HepG2 (cell line): ENCODE measurements around the gene SORBS2. TPM values are rescaled to one million over a fixed set of nuclear protein-coding genes. Genes with fewer than 3 reads are reported as not detected.
A peak's percentile ranks its signal among the peaks of the same experiment; 100 is the strongest.

ENCODE experiments used
- ATAC-seq: fragments of 200-7000 bp; cut with Tn5 transposase; 3 replicates; pipeline ENCODE4 v1.9.1; 2020; ENCODE audit warnings: mild to moderate bottlenecking, moderate library complexity
- BruUV-seq: library from RNA; stranded (reverse); fragments of 400-500 nt; replicated peaks from 2 replicates; lab custom pipeline; 2021; lab: Mats Ljungman, UMichigan
- CTCF ChIA-PET: fragments of 300-600 bp; formaldehyde crosslinking; extraction: SDS; loops from one replicate; lab custom pipeline; 2021; ENCODE audit warnings: low total read pairs, inconsistent platforms, low intra/inter-chr PET ratio; lab: Yijun Ruan, JAX
- POLR2A ChIA-PET: fragments of 350-600 bp; sonication (Branson Sonifier 250); formaldehyde crosslinking; loops from one replicate; lab custom pipeline; 2020; ENCODE audit warnings: antibody characterized with exemption, inconsistent platforms; lab: Yijun Ruan, JAX
- DNase-seq: peaks from one replicate; pipeline ENCODE4 v3.0.0-alpha.2; 2015; ENCODE audit warnings: low spot score
- FAIRE-seq: peaks from 3 replicates; lab custom pipeline; 2011; peaks lifted over from hg19 to GRCh38; lab: Jason Lieb, UNC
- H2AFZ ChIP-seq: one replicate; pipeline ENCODE4 v1.6.1; 2011; ENCODE audit warnings: low read length, inconsistent platforms
- H3K27ac ChIP-seq: fragments of 300-600 bp; 3 replicates; pipeline ENCODE4 v1.8.0; 2011; ENCODE audit warnings: mixed run types, mild to moderate bottlenecking, mixed read lengths, low read length, inconsistent platforms; ENCODE audit not compliant: insufficient read depth; ENCODE audit errors: extremely low read length
- H3K27me3 ChIP-seq, 2 experiments: fragments of 200-600 bp in 1 of 2; 2 replicates in 1 of 2; 3 replicates in 1 of 2; pipeline versions ENCODE4 v1.6.0 to v1.8.0; 2011; ENCODE audit warnings: low read length in 2 of 2, mild to moderate bottlenecking in 2 of 2, moderate library complexity in 2 of 2, inconsistent platforms in 1 of 2; ENCODE audit not compliant: insufficient read depth in 2 of 2, control insufficient read depth in 1 of 2
- H3K36me3 ChIP-seq, 2 experiments: fragments of 200-600 bp in 1 of 2; replicated peaks in 1 of 2; 2 replicates in 1 of 2; 3 replicates in 1 of 2; pipeline versions ENCODE4 v1.5.1 to v1.8.0; 2011; ENCODE audit warnings: low read length in 2 of 2, inconsistent platforms in 1 of 2; ENCODE audit not compliant: insufficient read depth in 2 of 2, control insufficient read depth in 1 of 2
- H3K4me1 ChIP-seq: 2 replicates; pipeline ENCODE4 v1.5.1; 2012; ENCODE audit warnings: low read length, inconsistent platforms; ENCODE audit not compliant: insufficient read depth
- H3K4me2 ChIP-seq: 2 replicates; pipeline ENCODE4 v1.6.0; 2011; ENCODE audit warnings: low read depth, low read length, inconsistent platforms
- H3K4me3 ChIP-seq, 3 experiments: fragments of 200-600 bp in 1 of 3; sonication (generic), shearing (Covaris generic) in 1 of 3; replicated peaks in 1 of 3; 2 replicates each; pipeline ENCODE4 v1.5.1; 2011 to 2016; ENCODE audit warnings: low read length in 3 of 3, inconsistent platforms in 2 of 3, low read depth in 2 of 3, mild to moderate bottlenecking in 2 of 3, control low read depth in 1 of 3, mixed read lengths in 1 of 3; ENCODE audit not compliant: insufficient read depth in 1 of 3
- H3K79me2 ChIP-seq: one replicate; pipeline ENCODE4 v1.6.1; 2011; ENCODE audit warnings: low read length, inconsistent platforms; ENCODE audit not compliant: insufficient read depth
- H3K9ac ChIP-seq: 2 replicates; pipeline ENCODE4 v1.6.0; 2011; ENCODE audit warnings: mild to moderate bottlenecking, low read depth, low read length, inconsistent platforms; ENCODE audit not compliant: insufficient read depth
- H3K9me3 ChIP-seq: 2 replicates; pipeline ENCODE4 v1.5.1; 2012; ENCODE audit warnings: mild to moderate bottlenecking, low read length
- H4K20me1 ChIP-seq: 2 replicates; pipeline ENCODE4 v1.6.0; 2011; ENCODE audit warnings: inconsistent platforms, mild to moderate bottlenecking, low read length, moderate library complexity; ENCODE audit not compliant: insufficient read depth
- ARID5B ChIP-seq: IDR thresholded peaks from 2 replicates; pipeline ENCODE4 v1.4.0; 2020; ENCODE audit warnings: mild to moderate bottlenecking, missing genetic modification reagents
- CC2D1A ChIP-seq: sonication (generic); formaldehyde crosslinking; IDR thresholded peaks from 2 replicates; pipeline ENCODE4 v1.8.1; 2023; ENCODE audit warnings: mild to moderate bottlenecking, missing genetic modification reagents
- CREB1 ChIP-seq, 2 experiments: fragments of 450-650 bp in 1 of 2; IDR thresholded peaks; 2 replicates each; pipeline ENCODE4 v1.6.1; 2016 to 2017; ENCODE audit warnings: control low read depth in 1 of 2, mild to moderate bottlenecking in 1 of 2, missing compliant biosample characterization in 1 of 2, missing genetic modification characterization in 1 of 2
- CSRNP1 ChIP-seq: sonication (generic); formaldehyde crosslinking; IDR thresholded peaks from 2 replicates; pipeline ENCODE4 v1.8.1; 2023; ENCODE audit warnings: mild to moderate bottlenecking, missing genetic modification reagents
- GLMP ChIP-seq: sonication (generic); formaldehyde crosslinking; IDR thresholded peaks from 2 replicates; pipeline ENCODE4 v1.9.0; 2021; ENCODE audit warnings: missing genetic modification reagents, mild to moderate bottlenecking, borderline replicate concordance
- MED1 ChIP-seq: sonication (generic); formaldehyde crosslinking; IDR thresholded peaks from 2 replicates; pipeline ENCODE4 v1.4.0; 2020; ENCODE audit warnings: missing genetic modification reagents
- PITX1 ChIP-seq: sonication (generic); formaldehyde crosslinking; IDR thresholded peaks from 2 replicates; pipeline ENCODE4 v1.5.1; 2020; ENCODE audit warnings: mild to moderate bottlenecking, missing genetic modification reagents
- SALL1 ChIP-seq: sonication (generic); formaldehyde crosslinking; IDR thresholded peaks from 2 replicates; pipeline ENCODE4 v1.8.0; 2022; ENCODE audit warnings: mild to moderate bottlenecking, missing genetic modification reagents
- SAP130 ChIP-seq: IDR thresholded peaks from 2 replicates; pipeline ENCODE4 v1.6.1; 2016; ENCODE audit warnings: low read depth
- TBX3 ChIP-seq: fragments of 450-650 bp; IDR thresholded peaks from 2 replicates; pipeline ENCODE4 v1.6.1; 2017; ENCODE audit warnings: antibody characterized with exemption, mild to moderate bottlenecking, inconsistent platforms, borderline replicate concordance
- ZMYM2 ChIP-seq: sonication (generic); formaldehyde crosslinking; IDR thresholded peaks from 2 replicates; pipeline ENCODE4 v1.8.0; 2022; ENCODE audit warnings: mild to moderate bottlenecking, missing genetic modification reagents
- ZNF367 ChIP-seq: sonication (generic); formaldehyde crosslinking; IDR thresholded peaks from 2 replicates; pipeline ENCODE4 v1.4.0; 2020; ENCODE audit warnings: missing genetic modification reagents, borderline replicate concordance
- WGBS: methylation state at CpG from one replicate; pipeline ENCODE4 v1.1.6; 2017; ENCODE audit warnings: low lambda C conversion rate; 5-methylcytosine and 5-hydroxymethylcytosine counted together
- in situ Hi-C: cut with HindIII; loops from 2 replicates; pipeline ENCODE4 v1.10.0; 2017; ENCODE audit warnings: low pct_unique_long_range_greater_than_20kb; ENCODE audit not compliant: extremely low pct_ligation_motif_present
- intact Hi-C: fragments of 100-400 bp; cut with micrococcal nuclease; formaldehyde crosslinking; loops from one replicate; pipeline ENCODE4 v1.10.0; 2022; ENCODE audit not compliant: unreplicated experiment
- polyA plus RNA-seq, 8 experiments: library from polyadenylated mRNA; depleted of rRNA in 3 of 8; stranded (reverse) in 7 of 8; unstranded in 1 of 8; fragments of >200 nt; fragmentation: Illumina TruSeq in 4 of 8; extraction: Trizol in 4 of 8; gene quantifications; 2 replicates each; pipeline versions ENCODE4 v1.2.1 to v1.2.3, GENCODE V29; 2011 to 2016; ENCODE audit warnings: low read depth in 4 of 8, missing spikeins in 1 of 8, mixed read lengths in 1 of 8; ENCODE audit not compliant: insufficient read depth in 1 of 8
- total RNA-seq, 5 experiments: library from RNA; depleted of rRNA; stranded (reverse); fragments of >200 nt; fragmentation: Illumina TruSeq; extraction: Trizol; gene quantifications; 2 replicates each; pipeline ENCODE4 v1.2.3, GENCODE V29; 2016; ENCODE audit warnings: low read depth in 1 of 5
- TF ChIP-seq, protein P1 (sequence below): sonication (generic); formaldehyde crosslinking; IDR thresholded peaks from 2 replicates; pipeline ENCODE4 v1.8.0; 2022; ENCODE audit warnings: mild to moderate bottlenecking, missing genetic modification reagents; ENCODE audit not compliant: insufficient replicate concordance

The SORBS2 gene
- total and polyA plus RNA-seq, 2 of the 13 experiments (the other 11 are each of a cell fraction or from before 2014, with no cell fraction given) = 25.0 to 80.5 TPM

- H4K20me1 ChIP-seq = no peaks in the 10 kb centered on the region
- H3K36me3 ChIP-seq = no peaks in the 10 kb centered on the region
- FAIRE-seq (peak; percentile 56), ATAC-seq (peak; percentile 92), DNase-seq (peak; percentile 68)
- H2AFZ ChIP-seq = no peak overlapping the region
- no peaks in the 10 kb centered on the region for H3K9me3 ChIP-seq
- ChIA-PET CTCF (no interaction called here), POLR2A (interaction anchor here (1.1 to 2.6 kb wide), 7 partner anchors 9 to 115 kb away, joined by 3 to 42 read pairs (median 6); partner anchors contain the start of gene SORBS2)
- peaks cover 7% of the 10 kb centered on the region for H3K79me2 ChIP-seq
- BruUV-seq = no TSS peak
- in situ Hi-C loops = no loop called here
- peaks cover 72% of the 10 kb centered on the region for H3K4me1 ChIP-seq
- H3K9ac ChIP-seq = peak overlapping the region; percentile 61
- 8% methylated on average over 8 of the region's 12 CpGs for WGBS
- intact Hi-C loops = loop anchor here (2.0 kb wide), 1 partner anchor 53 kb away; no protein-coding TSS in a partner anchor
- H3K27ac ChIP-seq = peak overlapping the region; percentile 85
- H3K27me3 ChIP-seq = no peaks in the 10 kb centered on the region
- peak overlapping the region; percentile 2 to 20 (median 14); a peak in 1 of 6 replicates for H3K4me3 ChIP-seq
- peak overlapping the region; percentile 68 for H3K4me2 ChIP-seq
- 0 out of 2 replicates have a peak, but pooled peaks have one; percentile 11 for TF ChIP-seq ARID5B
- TF ChIP-seq PITX1 (CRISPR knock-in tag) = 0 out of 2 replicates have a peak, but pooled peaks have one; percentile 22
- TF ChIP-seq CSRNP1 (CRISPR knock-in tag) = 0 out of 2 replicates have a peak, but pooled peaks have one; percentile 15
- peak; percentile 57; the same call in 1 of the 2 replicates for TF ChIP-seq SALL1 (CRISPR knock-in tag)
- no peak for TF ChIP-seq GLMP
- TF ChIP-seq MED1 (CRISPR knock-in tag) = peak; percentile 51; the same call in 1 of the 2 replicates
- peak; percentile 54; the same call in 1 of the 2 replicates for TF ChIP-seq TBX3
- TF ChIP-seq CC2D1A (CRISPR knock-in tag) = no peak
- TF ChIP-seq SAP130 (CRISPR knock-in tag) = peak; percentile 65
- TF ChIP-seq, protein P1, sequence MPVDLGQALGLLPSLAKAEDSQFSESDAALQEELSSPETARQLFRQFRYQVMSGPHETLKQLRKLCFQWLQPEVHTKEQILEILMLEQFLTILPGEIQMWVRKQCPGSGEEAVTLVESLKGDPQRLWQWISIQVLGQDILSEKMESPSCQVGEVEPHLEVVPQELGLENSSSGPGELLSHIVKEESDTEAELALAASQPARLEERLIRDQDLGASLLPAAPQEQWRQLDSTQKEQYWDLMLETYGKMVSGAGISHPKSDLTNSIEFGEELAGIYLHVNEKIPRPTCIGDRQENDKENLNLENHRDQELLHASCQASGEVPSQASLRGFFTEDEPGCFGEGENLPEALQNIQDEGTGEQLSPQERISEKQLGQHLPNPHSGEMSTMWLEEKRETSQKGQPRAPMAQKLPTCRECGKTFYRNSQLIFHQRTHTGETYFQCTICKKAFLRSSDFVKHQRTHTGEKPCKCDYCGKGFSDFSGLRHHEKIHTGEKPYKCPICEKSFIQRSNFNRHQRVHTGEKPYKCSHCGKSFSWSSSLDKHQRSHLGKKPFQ (CRISPR knock-in tag) = no peak
- peak; percentile 75; the same call in 1 of the 2 replicates for TF ChIP-seq ZMYM2 (CRISPR knock-in tag)
- no peak for TF ChIP-seq ZNF367 (CRISPR knock-in tag)
- no peak for TF ChIP-seq CREB1 (IDR thresholded peaks at IDR 0.05)
- TF ChIP-seq CREB1 (CRISPR knock-in tag; IDR thresholded peaks at IDR 0.05) = no peak
These were observed 90.6 kb downstream of the SORBS2 start for GRCh38 chr4:185721190-185722028.
